GM18502 (cell line): ENCODE measurements around the gene A2ML1.
"Not testable (repeated sequence)": the region's sequence is repeated elsewhere in the genome, so short reads cannot be mapped to it uniquely, and the experiment has no call there.

Experiments used
- ATAC-seq: cut with Tn5 transposase; IDR thresholded peaks from one replicate; pipeline ENCODE4 v1.9.1; 2021; ENCODE audit warnings: mild to moderate bottlenecking; ENCODE audit not compliant: unreplicated experiment, poor library complexity

A2ML1 gene

DNA sequence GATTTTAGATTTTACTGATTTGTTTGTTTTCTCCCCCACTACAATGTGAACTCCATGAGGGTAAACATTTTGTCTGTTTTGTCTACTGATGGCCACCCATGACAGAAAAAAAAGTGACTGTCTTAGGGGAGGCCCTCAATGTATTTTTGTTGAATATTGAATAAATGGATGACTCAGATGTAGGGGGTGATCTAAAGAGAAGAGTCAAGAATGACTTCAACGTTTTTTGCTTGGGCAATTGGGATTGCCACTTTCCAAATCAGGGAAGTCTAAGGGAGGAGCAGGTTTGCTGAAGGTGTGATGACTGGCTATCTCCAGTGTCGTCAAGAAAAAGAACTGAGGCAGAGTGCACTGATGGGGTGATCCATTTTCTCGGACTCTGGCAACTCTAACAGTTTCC is 81.2 kb downstream of the A2ML1 start:
- no peak for ATAC-seq

DNA sequence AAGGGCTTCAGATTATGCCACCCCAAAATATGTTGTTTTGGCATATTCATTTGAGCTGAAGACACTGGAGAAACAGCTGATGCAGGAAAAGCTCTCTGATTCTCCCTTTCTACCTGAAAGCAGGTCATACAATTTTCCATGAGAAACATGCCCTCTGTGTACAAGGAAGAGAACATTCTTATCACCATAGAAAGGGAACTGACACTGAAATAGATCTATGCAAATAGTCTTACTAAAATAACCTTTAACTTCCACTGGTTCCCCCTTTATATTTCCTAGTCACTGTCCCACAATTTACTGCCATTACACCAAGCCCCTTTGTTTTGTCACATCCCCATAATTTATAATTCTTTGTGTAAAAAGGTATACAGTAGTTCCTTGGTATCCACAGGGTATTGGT is 82.2 kb downstream of the A2ML1 start:
- no peak for ATAC-seq

DNA sequence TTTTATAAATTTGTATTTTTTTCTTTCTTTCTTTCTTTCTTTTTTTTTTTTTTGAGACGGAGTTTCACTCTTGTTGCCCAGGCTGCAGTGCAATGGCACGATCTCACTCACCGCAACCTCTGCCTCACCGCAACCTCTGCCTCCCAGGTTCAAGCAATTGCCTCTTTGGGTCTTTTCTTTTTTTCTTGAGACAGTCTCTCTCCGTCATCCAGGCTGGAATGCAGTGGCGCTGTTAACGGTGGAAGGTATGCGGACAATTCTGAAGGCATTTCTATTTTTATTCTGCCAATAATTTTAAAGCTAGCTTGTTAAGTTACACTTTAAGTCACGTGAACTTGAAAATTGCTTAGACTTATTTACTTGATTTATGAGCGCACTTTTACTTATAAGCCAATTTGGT is 83.1 kb downstream of the A2ML1 start:
- no peak for ATAC-seq

DNA sequence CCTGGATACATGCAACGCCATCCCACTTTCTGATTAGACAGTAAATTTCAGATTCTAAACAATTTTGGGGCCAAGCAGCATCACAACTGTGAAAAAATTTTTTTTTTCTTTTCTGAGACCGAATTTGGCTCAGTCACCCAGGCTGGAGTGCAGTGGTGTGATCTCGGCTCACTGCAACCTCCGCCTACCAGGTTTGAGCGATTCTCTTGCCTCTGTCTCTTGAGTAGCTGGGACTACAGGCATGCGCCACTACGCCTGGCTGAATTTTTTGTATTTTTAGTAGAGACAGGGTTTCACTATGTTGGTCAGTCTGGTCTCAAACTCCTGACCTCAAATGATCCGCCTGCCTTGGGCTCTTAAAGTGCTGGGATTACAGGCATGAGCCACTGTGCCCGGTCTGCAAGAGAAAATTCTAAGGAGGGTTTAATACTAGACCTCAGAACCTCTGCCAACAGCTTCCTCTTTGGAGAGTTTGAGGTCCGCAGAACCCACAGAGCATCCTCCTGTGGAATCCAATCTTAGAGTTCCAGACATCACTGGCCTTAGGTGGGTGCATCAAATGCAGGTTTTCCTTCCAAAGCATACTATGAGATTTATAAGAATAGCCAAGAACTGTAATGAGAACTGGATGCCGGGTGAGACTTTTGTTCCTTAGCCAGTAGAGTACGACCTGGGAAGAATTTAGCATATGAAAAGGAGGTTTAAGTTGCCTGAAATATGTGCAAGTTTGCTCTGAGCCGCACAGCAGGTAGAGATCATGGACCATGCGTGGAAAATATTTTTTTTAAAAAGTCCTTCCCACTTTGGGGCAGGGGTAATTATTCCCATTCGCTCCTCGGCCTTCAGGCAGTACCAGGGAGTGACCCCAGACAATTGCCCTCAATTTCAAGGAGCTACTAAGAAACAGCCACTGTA is 84.1 kb downstream of the A2ML1 start:
- ATAC-seq: no peak

DNA sequence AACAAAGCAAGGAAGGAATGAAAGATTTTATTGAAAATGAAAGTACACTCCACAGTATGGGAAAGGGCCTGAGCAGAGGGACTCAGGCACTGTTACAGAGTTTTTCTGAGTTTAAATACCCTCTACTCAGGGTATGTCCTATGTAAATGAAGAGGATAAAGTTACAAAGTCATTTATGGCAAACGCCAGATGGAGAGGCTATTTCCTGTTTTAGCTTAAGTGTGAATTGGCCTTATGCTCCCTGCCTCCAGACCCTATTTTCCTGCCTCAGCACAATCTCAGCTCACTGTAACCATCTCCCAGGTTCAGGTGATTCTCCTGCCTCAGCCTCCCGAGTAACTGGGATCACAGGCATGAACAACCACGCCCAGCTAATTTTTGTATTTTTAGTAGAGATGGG is 85.1 kb downstream of the A2ML1 start:
- ATAC-seq: no peak

DNA sequence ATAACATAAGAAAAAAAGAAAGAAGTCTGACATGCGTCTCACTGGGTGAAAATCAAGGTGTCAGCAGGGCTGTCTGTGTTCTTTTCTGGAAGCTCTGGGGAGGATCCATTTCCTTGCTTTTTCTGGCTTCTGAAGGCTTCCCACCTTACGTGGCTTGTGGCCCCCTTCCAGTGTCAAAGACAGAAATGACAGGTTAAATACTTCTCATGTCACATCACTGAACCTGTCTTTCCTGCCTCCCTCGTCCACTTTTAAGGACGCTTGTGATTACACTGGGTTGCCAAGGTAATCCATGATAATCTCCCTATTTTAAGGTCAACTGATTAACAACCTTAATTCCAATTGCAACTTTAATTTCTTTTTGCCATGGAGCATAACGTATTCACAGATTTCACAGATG is 87.3 kb downstream of the A2ML1 start:
- no peak for ATAC-seq

DNA sequence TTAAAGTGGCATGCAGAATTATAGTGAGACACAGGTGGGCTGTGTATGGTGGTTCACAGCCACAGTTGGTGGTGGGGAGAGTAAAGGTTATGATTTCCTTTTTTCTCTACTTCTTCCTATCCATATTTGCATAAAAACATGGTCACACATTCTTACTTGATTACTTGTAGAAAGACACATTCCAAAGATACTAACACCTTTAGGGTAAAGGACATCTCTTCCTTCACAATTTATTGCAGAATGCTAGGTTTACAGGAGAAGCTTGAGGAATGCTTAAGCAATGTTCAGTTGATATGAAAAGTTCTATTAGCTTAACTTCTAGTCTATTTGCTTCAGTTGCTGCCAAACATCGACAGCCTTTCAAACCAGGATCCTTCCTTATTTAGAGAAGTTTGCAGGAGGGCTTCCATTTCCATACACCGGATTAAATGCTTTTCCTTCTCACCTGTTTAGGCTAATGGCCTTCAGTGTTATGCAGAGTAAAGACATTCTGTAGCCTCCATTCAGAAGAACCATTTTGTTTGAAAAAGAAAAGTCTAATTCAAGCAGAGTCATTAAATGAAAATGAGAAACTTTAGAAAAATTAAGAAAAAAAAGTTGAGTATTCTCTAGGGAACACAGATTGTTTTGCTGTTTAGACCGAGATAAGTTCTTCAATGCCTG is 89.3 kb downstream of the A2ML1 start:
- ATAC-seq: no peak

DNA sequence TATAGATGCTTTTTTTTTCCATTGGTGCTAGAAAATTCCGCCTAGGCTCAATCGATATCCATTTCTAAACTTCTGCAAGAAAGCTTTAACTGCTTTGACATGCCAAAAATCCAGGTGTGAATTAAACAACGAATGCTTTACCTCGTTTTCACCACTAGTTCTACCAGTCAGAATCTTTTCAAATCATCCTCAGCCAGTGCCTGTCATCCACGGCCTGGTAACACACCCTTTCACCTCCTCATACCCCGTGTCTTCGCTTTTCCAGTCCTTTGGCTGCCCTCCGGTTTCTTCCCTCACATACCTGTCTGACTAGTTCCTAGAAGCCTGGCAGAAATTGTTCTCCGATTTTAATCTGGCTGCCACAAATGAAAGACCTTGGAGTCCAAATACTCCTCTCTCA is 90.5 kb downstream of the A2ML1 start:
- ATAC-seq: no peak

DNA sequence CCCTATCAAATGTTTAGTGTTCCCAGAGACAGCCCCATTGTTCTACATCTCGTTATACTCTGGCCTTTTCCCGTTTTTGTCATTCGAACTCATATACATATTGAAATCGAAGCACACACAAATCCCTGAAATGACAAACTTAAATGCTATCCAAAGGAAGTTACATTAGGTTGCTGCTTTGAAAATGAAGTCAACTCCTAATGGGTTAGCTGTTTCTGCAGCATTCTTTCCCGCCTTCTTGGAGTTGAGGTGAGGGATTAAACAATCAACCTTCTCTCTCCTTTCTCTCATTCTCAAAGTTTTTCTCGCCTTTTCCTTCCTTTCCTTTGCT is 91.2 kb downstream of the A2ML1 start:
- no peak for ATAC-seq

DNA sequence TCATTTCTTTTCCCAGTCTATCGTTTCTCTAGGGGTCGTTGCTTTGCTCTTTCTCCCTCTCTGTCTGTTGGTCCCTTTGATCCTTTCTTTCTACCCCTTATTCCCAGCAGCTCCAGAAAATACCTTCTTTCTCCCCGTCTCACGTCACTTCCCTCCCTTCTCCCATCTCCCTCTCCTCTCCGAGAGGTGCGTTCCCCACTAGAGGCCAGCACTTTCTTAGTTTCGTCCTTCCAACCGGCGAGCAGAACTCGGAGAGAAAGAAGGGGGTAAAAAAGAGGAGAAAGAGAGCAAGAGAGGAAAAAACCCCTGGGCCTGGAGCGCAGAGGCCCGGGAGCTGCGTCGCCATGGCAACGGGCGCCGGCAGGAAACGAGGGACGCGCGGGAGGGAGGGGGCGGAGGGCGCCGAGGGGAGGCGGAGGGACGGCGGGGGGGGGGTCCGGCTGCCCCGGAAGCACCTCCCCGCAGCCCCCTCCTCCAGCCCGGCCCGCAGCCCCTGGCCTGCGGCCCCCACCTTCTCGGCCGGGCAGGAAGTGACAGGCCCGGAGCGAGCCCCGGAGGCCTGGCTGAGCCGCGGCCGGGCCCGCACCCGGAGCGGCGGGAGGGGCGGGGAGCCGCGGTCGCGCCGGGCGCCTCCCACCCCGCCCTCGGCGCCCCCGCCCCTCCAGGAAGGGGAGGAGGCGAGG is 91.8 kb downstream of the A2ML1 start, which contains the start of gene PHC1:
Gene PHC1 (plus strand): TSS at position 477 of the 683 bp plus-strand sequence. CDS start 3,169 bp downstream, outside the sequence.
- ATAC-seq: peak; percentile 70

DNA sequence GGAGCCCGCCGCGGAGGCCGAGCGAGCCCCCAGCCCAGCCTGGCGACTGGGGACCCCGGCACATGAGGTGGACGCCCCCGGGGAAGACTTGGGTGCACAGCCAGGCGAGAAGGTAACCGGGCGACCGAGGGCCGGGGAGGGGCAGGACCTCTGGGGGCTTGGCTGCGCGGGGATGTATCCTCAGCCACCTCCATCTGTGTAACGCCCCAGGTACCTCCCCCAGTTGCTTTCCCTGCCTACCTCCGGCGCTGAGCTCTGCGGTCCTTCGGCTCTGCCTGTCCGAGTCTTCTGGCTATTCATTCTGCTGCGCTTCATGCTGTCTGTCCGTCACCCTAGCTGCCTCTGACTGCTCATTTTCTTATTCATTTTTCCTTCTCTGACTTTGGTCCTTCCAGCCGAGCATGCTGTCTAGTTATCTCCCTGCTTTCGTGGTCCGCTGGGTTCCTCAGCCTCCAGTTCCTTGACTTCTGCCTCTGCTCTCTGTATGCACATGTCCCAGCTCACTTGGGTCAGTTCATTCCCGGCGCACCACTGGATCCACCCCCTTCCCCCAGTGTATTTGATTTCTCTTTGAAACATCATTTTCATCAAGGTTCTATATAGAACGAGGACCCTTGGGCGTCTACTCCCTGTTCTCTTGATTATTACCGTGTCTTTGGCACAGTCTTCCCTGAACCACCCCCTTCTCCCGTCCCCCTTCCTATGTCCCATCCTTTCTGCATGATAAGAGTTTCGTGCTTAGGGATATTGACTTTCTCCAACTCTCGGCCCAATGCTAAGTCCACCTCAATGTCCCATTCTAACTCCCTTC is 92.5 kb downstream of the A2ML1 start:
- peak; percentile 82 for ATAC-seq

DNA sequence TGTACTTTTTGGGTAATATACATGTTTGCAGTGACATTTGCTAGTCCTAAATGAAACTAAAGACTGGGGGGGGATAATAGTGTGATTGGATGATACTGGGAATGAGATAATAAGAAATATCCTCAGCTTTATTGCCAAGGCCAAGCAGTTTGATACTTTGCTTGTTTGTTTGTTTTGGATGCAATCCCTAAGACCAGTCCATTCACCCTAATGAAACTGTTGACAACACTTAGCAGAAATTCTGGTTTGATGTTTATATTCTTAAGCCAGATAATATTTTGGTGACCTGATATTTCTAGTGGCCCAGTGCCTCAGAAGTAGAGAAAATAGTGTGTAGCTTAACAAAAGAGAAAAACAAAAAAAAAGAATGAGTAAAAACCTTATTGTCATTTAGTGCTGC is 93.7 kb downstream of the A2ML1 start:
- no peak for ATAC-seq

DNA sequence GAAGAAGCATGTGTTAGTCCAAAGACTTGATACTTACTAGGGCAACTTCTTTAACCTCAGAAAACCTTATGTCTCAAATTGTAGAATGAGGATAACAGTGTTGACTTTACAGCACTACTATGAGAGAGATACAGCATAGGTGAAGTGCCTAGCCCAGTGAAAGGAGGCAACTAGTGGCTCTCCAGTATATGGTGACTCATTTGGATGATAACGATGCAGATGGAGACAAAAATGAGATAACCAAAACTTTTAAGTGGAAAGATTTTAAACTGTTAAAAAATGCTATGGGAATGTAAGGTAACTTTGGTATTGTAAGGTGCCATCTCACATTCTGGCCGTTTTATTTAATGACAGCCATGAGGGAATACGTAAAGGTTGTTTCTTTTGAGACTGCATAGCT is 94.6 kb downstream of the A2ML1 start:
- ATAC-seq: no peak

DNA sequence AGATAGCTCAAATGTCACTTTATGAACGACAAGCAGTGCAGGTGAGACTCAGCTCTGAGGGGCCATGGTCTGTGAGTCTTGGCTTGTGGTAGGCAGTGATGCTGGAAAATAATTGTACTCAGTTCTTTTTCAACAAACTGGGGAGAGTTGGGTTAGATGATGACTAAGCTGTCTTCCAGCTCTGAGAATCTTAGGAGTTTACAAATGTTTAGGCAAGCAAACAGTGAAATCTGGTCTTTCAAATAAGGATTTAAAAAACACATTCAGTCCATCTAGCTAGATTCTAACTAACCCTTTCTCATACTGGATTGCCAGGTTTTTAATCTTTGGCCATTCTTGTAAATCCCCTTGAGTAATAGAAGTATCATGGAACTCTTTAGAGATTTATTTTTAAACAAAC is 95.3 kb downstream of the A2ML1 start:
- no peak for ATAC-seq

DNA sequence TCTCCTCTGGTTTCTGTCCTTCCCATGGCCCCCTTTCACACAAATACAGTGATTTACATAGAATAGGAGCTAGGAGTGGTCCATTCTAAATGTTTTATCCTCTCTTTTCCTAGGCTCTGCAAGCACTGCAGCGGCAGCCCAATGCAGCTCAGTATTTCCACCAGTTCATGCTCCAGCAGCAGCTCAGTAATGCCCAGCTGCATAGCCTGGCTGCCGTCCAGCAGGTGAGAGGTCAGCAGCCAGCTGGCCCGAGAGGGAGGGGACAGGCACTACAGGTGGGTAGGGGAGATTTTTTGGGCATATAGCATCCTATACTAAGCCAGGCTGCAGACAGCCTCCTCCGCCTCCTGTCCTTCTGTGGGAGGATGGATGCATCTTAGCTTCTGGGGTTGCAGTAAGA is 97.2 kb downstream of the A2ML1 start:
- ATAC-seq: not testable (repeated sequence)

DNA sequence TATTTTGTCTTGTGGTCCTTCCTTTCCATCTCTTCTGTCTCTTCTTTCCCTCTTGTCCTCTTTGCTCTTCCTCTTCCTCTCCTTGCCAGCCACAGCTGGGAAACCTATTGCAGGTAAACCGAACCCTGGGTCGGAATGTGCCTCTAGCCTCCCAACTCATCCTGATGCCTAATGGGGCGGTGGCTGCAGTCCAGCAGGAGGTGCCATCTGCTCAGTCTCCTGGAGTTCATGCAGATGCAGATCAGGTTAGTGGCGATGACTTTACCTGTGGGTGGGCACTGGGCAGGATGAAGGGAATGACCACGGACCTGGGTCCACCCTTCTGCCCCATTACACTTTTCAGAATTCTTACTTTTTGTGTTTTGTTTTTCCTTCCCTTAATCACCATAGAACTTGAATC is 100.1 kb downstream of the A2ML1 start:
- ATAC-seq: no peak
